OCI-LY3 (cell line): ENCODE measurements around the gene RECK.

Experiments
- H2AFZ ChIP-seq: fragments of 200-600, 300-600 bp; shearing (Covaris generic); 2 replicates; pipeline ENCODE4 v1.6.0; 2014; ENCODE audit warnings: antibody characterized with exemption, low read depth, low read length
- H3K27ac ChIP-seq: fragments of 200-600, 300-600 bp; sonication (generic); 2 replicates; pipeline ENCODE4 v1.5.1; 2014; ENCODE audit warnings: mild to moderate bottlenecking, low read length, moderate library complexity, mixed read lengths
- H3K27me3 ChIP-seq: fragments of 200-600, 300-600 bp; sonication (generic); 2 replicates; pipeline ENCODE4 v1.6.1; 2014; ENCODE audit warnings: low read depth, low read length, mixed read lengths
- H3K36me3 ChIP-seq: fragments of 200-600, 300-600 bp; sonication (generic); replicated peaks from 2 replicates; pipeline ENCODE3; 2014; ENCODE audit warnings: low read depth, low read length, mixed read lengths
- H3K4me1 ChIP-seq: fragments of 300-600, 200-600 bp; sonication (generic); 2 replicates; pipeline ENCODE4 v1.6.1; 2014; ENCODE audit warnings: low read length, mixed read lengths
- H3K4me2 ChIP-seq: fragments of 200-600, 300-600 bp; sonication (generic); 2 replicates; pipeline ENCODE4 v1.6.1; 2014; ENCODE audit warnings: low read length, mixed read lengths
- H3K4me3 ChIP-seq: fragments of 300-600, 200-600 bp; sonication (generic); 2 replicates; pipeline ENCODE4 v1.5.1; 2014; ENCODE audit warnings: antibody characterized with exemption, mild to moderate bottlenecking, low read length, moderate library complexity
- H3K79me2 ChIP-seq: fragments of 300-600, 200-600 bp; shearing (Covaris generic); 2 replicates; pipeline ENCODE4 v1.6.1; 2014; ENCODE audit warnings: mild to moderate bottlenecking, low read length, mixed read lengths
- H3K9ac ChIP-seq: fragments of 300-600, 200-600 bp; shearing (Covaris generic); 2 replicates; pipeline ENCODE4 v1.6.0; 2014; ENCODE audit warnings: mild to moderate bottlenecking, low read length, moderate library complexity
- H3K9me3 ChIP-seq: fragments of 200-600, 300-600 bp; shearing (Covaris generic); 2 replicates; pipeline ENCODE4 v1.6.1; 2014; ENCODE audit warnings: low read length, mixed read lengths; ENCODE audit not compliant: insufficient read depth
- H4K20me1 ChIP-seq: fragments of 200-600, 300-600 bp; sonication (generic); 2 replicates; pipeline ENCODE4 v1.6.1; 2016; ENCODE audit warnings: low read length, mixed read lengths; ENCODE audit not compliant: insufficient read depth
- CTCF ChIP-seq: fragments of 200-600, 300-600 bp; sonication (generic); IDR thresholded peaks from 2 replicates; pipeline ENCODE4 v1.5.1; 2014; ENCODE audit warnings: antibody characterized with exemption, low read length, low read depth
- EZH2phosphoT487 ChIP-seq: fragments of 200-600 bp; shearing (Covaris generic); IDR thresholded peaks from 2 replicates; pipeline ENCODE4 v1.6.1; 2018; ENCODE audit warnings: antibody characterized with exemption, mixed run types, low read depth

RECK gene

GRCh38 chr9:36169166-36169565 lies 132.5 kb downstream of the RECK start, which contains the start of gene CCIN:
CCIN (plus strand) TSS chr9:36169388; CDS start chr9:36169503, 115 bp downstream.
- no peaks in the 10 kb centered on the region for H3K79me2 ChIP-seq
- no peak within 1 kb of the TSS for H3K4me2 ChIP-seq
- peaks cover 11% of the 10 kb centered on the region for H3K27me3 ChIP-seq
- H3K9me3 ChIP-seq = no peaks in the 10 kb centered on the region
- no peak for TF ChIP-seq EZH2phosphoT487
- no peak for TF ChIP-seq CTCF
- H3K36me3 ChIP-seq = no peaks in the 10 kb centered on the region
- H3K4me3 ChIP-seq = no peak within 1 kb of the TSS
- no peak within 1 kb of the TSS for H3K9ac ChIP-seq
- H2AFZ ChIP-seq = no peak within 1 kb of the TSS
- no peaks in the 10 kb centered on the region for H4K20me1 ChIP-seq
- H3K27ac ChIP-seq = no peak within 1 kb of the TSS
- H3K4me1 ChIP-seq = no peaks in the 10 kb centered on the region

GRCh38 chr9:36169708-36170107 lies 133.0 kb downstream of the RECK start:
- Histone ChIP-seq H3K9me3 (no peaks in the 10 kb centered on the region), H3K27me3 (peaks cover 7% of the 10 kb centered on the region), H3K9ac (no peak overlapping the region), H3K4me2 (no peak overlapping the region), H3K27ac (no peak overlapping the region), H4K20me1 (no peaks in the 10 kb centered on the region), H2AFZ (no peak overlapping the region), H3K36me3 (no peaks in the 10 kb centered on the region), H3K4me1 (no peaks in the 10 kb centered on the region), H3K79me2 (no peaks in the 10 kb centered on the region), H3K4me3 (no peak overlapping the region)
- TF ChIP-seq CTCF (no peak), EZH2phosphoT487 (no peak)

- Histone ChIP-seq H3K9me3 (no peaks in the 10 kb centered on the region), H3K36me3 (no peaks in the 10 kb centered on the region), H4K20me1 (no peaks in the 10 kb centered on the region), H3K27ac (no peak overlapping the region), H3K4me3 (no peak overlapping the region), H3K79me2 (no peaks in the 10 kb centered on the region), H3K27me3 (no peaks in the 10 kb centered on the region; the same call in 1 of the 2 replicates), H3K9ac (no peak overlapping the region), H3K4me2 (no peak overlapping the region), H2AFZ (no peak overlapping the region), H3K4me1 (no peaks in the 10 kb centered on the region)
- TF ChIP-seq CTCF = no peak
- TF ChIP-seq EZH2phosphoT487 = no peak
Observed at GRCh38 chr9:36170531-36170930, 133.8 kb downstream of the RECK start.

- Histone ChIP-seq H3K27ac (no peak overlapping the region), H3K36me3 (no peaks in the 10 kb centered on the region), H3K4me1 (no peaks in the 10 kb centered on the region), H3K27me3 (no peaks in the 10 kb centered on the region), H3K9ac (no peak overlapping the region), H3K4me2 (no peak overlapping the region), H4K20me1 (no peaks in the 10 kb centered on the region), H3K9me3 (no peaks in the 10 kb centered on the region), H2AFZ (no peak overlapping the region), H3K4me3 (no peak overlapping the region), H3K79me2 (no peaks in the 10 kb centered on the region)
- TF ChIP-seq EZH2phosphoT487 = no peak
- TF ChIP-seq CTCF = no peak
Observed at GRCh38 chr9:36173861-36174260, 137.1 kb downstream of the RECK start.
